GM18507 (cell line): ENCODE data around the gene SLC22A31.
"Not testable (repeated sequence)": the region's sequence is repeated elsewhere in the genome, so short reads cannot be mapped to it uniquely, and the experiment has no call there.

Experiments
- DNase-seq: peaks from one replicate; pipeline ENCODE4 v3.0.0; 2011; ENCODE audit warnings: low read depth; ENCODE audit not compliant: insufficient read length; ENCODE audit errors: extremely low spot score
- FAIRE-seq: peaks from 2 replicates; lab custom pipeline; 2011; peaks lifted over from hg19 to GRCh38; lab: Jason Lieb, UNC

SLC22A31 gene

DNA sequence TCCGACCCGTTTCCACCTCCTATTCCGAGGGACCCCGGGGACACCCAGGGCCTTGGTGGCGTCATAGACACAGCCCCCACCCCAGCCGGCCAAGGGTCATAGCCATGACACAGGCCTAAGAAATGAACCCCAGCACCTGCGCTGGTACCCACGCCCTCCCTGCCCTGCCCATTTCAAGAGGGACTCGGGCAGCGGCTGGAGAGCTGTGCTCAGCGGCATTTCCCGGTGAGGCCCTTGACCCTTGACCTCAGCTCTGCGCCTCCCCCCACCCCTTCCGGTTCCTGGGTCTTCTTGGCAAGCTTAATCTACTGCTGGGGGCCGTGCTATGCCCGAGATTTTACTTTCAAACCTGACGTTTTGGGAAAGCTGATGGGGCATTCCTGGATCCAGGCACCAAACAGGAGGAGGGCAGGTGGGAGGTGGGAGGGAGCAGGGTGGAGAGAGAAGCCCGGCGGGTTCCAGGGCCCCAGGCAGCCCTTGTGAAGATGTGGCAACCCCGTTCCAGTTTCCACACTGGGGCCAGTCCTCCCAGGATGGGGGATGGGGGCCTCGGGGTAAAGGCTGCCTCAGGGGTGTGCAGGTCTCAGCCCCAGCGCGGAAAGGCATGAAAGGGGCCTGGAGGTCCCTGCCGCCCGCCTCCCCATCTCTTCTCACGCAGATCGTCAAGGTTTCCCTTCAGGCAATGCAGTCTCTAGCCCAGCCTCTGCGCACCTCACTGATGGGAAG lies at the start of gene SLC22A31:
Gene SLC22A31, minus strand, starts transcription at position 414 of the 726 bp plus-strand sequence. Its CDS starts 36 bp downstream, at position 378.
- no peak for FAIRE-seq

GRCh38 chr16:89248196-89248982 lies 48.1 kb upstream of the SLC22A31 start:
- DNase-seq (no peak), FAIRE-seq (no peak)

More for the DNA sequence above, at the start of gene SLC22A31:
- no peak for DNase-seq

GRCh38 chr16:89247734-89248075 lies 47.4 kb upstream of the SLC22A31 start:
- not testable (repeated sequence) for DNase-seq, FAIRE-seq

GRCh38 chr16:89246903-89247733 lies 46.8 kb upstream of the SLC22A31 start:
- DNase-seq (peak; percentile 86), FAIRE-seq (peak; percentile 80)

DNA sequence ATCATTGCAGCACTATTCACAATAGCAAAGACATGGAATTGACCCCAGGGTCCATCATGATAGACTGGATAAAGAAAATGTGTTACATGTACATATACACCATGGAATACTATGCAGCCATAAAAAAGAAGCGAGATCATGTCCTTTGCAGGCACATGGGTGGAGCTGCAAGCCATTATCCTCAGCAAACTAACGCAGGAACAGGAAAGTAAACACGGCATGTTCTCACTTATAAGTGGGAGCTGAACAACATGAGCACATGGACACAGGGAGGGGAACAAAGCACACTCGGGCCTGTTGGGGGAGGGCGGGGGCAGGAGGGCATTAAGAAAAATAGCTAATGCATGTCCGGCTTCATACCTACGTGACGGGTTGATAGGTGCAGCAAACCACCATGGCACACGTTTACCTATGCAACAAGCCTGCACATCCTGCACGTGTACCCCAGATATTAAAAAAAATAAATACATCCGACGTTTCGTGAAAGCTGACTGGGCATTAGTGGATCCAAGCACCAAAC lies 46.1 kb upstream of the SLC22A31 start:
- DNase-seq = no peak
- no peak for FAIRE-seq

- FAIRE-seq = no peak
Measured at GRCh38 chr16:89244754-89245153, 44.4 kb upstream of the SLC22A31 start.

GRCh38 chr16:89244264-89244663 lies 43.9 kb upstream of the SLC22A31 start:
- not testable (repeated sequence) for DNase-seq, FAIRE-seq

More at GRCh38 chr16:89244754-89245153, 44.4 kb upstream of the SLC22A31 start:
- DNase-seq = no peak

DNA sequence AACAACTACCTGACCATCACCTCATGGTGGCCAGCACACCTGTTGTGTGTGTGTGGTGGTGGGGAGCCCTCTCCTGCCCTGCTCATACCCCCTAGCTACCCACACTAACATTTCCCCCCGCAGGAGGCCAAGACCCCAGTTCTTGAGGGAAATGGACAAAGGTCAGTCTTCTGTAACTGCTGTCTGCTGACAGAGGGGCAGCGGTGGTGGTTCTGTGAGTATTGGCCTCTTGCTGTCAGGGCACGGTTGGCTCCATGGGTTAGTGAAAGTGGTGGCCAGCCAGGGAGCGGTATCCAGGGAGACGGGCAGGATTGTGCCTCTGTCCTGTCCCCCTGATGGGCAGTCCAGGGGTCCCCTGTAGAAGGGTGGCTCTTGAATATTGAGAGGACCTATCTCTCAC lies 43.3 kb upstream of the SLC22A31 start:
- FAIRE-seq (no peak), DNase-seq (no peak)

DNA sequence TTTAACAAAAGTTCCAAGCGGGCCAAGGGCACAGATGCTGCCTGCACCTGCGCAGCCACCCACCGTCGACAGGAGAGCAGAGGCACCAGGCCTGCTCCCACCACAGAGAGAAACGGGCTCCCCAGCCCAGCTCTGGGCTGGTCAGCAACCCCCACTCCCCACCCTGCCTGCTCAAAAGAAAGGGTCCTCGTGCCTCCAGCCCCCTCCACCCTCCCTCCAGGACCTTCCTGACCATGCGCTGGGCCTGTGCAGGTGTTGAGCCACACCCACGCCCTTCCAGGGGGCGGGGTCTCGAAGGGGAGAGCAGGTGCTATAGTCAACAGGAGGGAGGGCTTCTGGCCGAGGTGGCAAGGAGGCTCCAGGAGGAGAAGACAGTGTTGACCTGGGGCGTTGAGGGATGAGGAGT lies 42.5 kb upstream of the SLC22A31 start:
- FAIRE-seq (no peak), DNase-seq (no peak)

DNA sequence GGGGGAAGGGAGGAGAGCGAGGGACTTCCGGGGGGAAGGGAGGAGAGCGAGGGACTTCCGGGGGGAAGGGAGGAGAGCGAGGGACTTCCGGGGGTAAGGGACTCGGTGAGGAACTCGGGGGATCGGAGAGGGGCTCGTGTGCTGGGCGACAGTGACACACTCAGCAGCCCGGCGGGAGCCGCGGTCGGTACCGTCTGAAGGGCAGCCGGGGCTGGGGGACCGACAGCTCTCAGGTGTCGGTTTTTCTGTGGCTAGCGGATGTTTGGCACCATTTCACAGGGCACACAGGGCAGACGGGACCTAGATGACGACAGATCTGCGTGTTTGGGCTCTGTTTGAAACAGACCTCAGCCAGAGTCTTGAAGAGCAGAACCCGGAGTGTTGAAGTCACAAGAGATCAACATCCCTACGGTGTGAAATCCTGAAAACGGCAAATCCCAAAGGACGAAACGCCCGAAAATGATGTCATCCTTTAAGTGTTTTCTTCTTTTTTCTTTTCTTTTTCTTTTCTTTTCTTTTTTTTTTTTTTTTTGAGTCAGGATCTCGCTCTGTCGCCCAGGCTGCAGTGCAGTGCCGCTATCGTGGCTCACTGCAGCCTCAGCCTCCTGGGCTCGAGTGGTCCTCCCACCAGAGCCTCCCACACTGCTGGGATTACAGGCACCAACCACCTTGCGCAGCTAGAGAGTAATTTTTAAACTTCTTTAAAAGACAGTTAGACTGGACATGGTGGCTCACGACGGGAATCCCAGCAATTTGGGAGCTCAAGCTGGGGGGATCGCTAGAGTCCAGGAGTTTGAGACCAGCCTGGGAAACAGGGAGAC lies 41.1 kb upstream of the SLC22A31 start:
- FAIRE-seq (peak; percentile 5), DNase-seq (peak; percentile 53)

GRCh38 chr16:89237733-89238132 lies 37.4 kb upstream of the SLC22A31 start:
- no peak for FAIRE-seq
- DNase-seq = no peak

- no peak for FAIRE-seq
Measured at GRCh38 chr16:89233678-89234490, 33.5 kb upstream of the SLC22A31 start.

GRCh38 chr16:89232107-89232506 lies 31.8 kb upstream of the SLC22A31 start:
- DNase-seq (no peak), FAIRE-seq (no peak)

More at GRCh38 chr16:89233678-89234490, 33.5 kb upstream of the SLC22A31 start:
- DNase-seq = no peak

GRCh38 chr16:89230255-89230654 lies 29.9 kb upstream of the SLC22A31 start:
- no peak for DNase-seq
- no peak for FAIRE-seq

GRCh38 chr16:89224665-89225064 lies 24.3 kb upstream of the SLC22A31 start:
- FAIRE-seq (no peak), DNase-seq (no peak)

- no peak for FAIRE-seq
- no peak for DNase-seq
Measured at GRCh38 chr16:89222931-89223330, 22.6 kb upstream of the SLC22A31 start.

DNA sequence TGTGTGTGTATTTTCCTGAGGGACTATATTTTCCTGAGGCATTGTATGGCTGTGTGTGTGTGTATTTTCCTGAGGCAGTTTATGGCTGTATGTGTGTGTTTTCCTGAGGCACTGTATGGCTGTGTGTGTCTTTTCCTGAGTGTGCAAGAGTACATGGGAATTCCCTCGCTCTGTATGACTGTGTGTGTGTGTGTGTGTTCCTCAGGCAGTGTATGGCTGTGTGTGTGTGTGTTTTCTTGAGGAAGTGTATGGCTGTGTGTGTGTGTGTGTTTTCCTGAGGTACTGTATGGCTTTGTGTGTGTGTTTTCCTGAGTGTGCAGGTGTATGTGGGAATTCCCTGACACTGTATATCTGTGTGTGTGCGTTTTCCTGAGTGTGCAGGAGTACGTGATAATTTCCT lies 21.3 kb upstream of the SLC22A31 start:
- DNase-seq (no peak), FAIRE-seq (no peak)

GRCh38 chr16:89219365-89219764 lies 19.0 kb upstream of the SLC22A31 start:
- DNase-seq (no peak), FAIRE-seq (no peak)
